WERI-Rb-1 (cell line): ENCODE data around the gene MRTFB.

Experiments used
- DNase-seq: peaks from one replicate; pipeline ENCODE4 v3.0.0-alpha.2; 2020
- H3K27ac ChIP-seq: fragments of 250-450 bp; sonication (Bioruptor Pico); 2 replicates; pipeline ENCODE4 v1.5.1; 2020; ENCODE audit warnings: mild to moderate bottlenecking, moderate library complexity
- H3K27me3 ChIP-seq: fragments of 250-450 bp; sonication (Bioruptor Pico); 2 replicates; pipeline ENCODE4 v1.5.1; 2021; ENCODE audit warnings: mild to moderate bottlenecking, low read depth, moderate library complexity; ENCODE audit not compliant: insufficient read depth, severe bottlenecking
- H3K36me3 ChIP-seq: fragments of 250-450 bp; sonication (Bioruptor Pico); 2 replicates; pipeline ENCODE4 v1.5.1; 2020; ENCODE audit warnings: mild to moderate bottlenecking, moderate library complexity
- H3K4me3 ChIP-seq: 2 replicates; pipeline ENCODE4 v1.5.1; 2011; ENCODE audit warnings: low read depth, mild to moderate bottlenecking, control low read depth, low read length
- H3K9me3 ChIP-seq: fragments of 250-450 bp; sonication (Bioruptor Pico); 2 replicates; pipeline ENCODE4 v1.5.1; 2021; ENCODE audit warnings: mild to moderate bottlenecking, moderate library complexity; ENCODE audit not compliant: severe bottlenecking
- CTCF ChIP-seq: IDR thresholded peaks from 2 replicates; pipeline ENCODE4 v1.5.1; 2011; ENCODE audit warnings: low read depth, mild to moderate bottlenecking, control low read depth, inconsistent platforms, low read length

The MRTFB gene

GRCh38 chr16:14132696-14133048, 61.6 kb downstream of the MRTFB start:
- no peak for DNase-seq
- Histone ChIP-seq H3K4me3 (no peak overlapping the region), H3K27me3 (no peaks in the 10 kb centered on the region), H3K27ac (no peak overlapping the region), H3K36me3 (no peaks in the 10 kb centered on the region), H3K9me3 (no peaks in the 10 kb centered on the region)
- no peak for TF ChIP-seq CTCF

GRCh38 chr16:14133907-14134306, 62.8 kb downstream of the MRTFB start:
- no peak for DNase-seq
- no peak overlapping the region for H3K27ac ChIP-seq
- H3K36me3 ChIP-seq, result no peaks in the 10 kb centered on the region
- no peaks in the 10 kb centered on the region for H3K9me3 ChIP-seq
- H3K4me3 ChIP-seq, result no peak overlapping the region
- H3K27me3 ChIP-seq, result no peaks in the 10 kb centered on the region
- TF ChIP-seq CTCF, result no peak

GRCh38 chr16:14135704-14136103, 64.6 kb downstream of the MRTFB start:
- Histone ChIP-seq H3K27ac (no peak overlapping the region), H3K4me3 (no peak overlapping the region), H3K36me3 (peaks cover under 1% of the 10 kb centered on the region), H3K27me3 (no peaks in the 10 kb centered on the region), H3K9me3 (no peaks in the 10 kb centered on the region)
- TF ChIP-seq CTCF, result no peak
- DNase-seq, result no peak

- no peak overlapping the region for H3K27ac ChIP-seq
- H3K4me3 ChIP-seq, result no peak overlapping the region
- TF ChIP-seq CTCF, result no peak
- no peak for DNase-seq
- H3K27me3 ChIP-seq, result no peaks in the 10 kb centered on the region
- no peaks in the 10 kb centered on the region for H3K9me3 ChIP-seq
- peaks cover 4% of the 10 kb centered on the region for H3K36me3 ChIP-seq
Measured at GRCh38 chr16:14139872-14140271, 68.8 kb downstream of the MRTFB start.

- no peaks in the 10 kb centered on the region for H3K9me3 ChIP-seq
- H3K27ac ChIP-seq, result no peak overlapping the region
- no peak overlapping the region for H3K4me3 ChIP-seq
- peaks cover 4% of the 10 kb centered on the region for H3K36me3 ChIP-seq
- no peaks in the 10 kb centered on the region for H3K27me3 ChIP-seq
- no peak for TF ChIP-seq CTCF
- DNase-seq, result no peak
Measured at GRCh38 chr16:14140923-14141322, 69.8 kb downstream of the MRTFB start.

- Histone ChIP-seq H3K4me3 (no peak overlapping the region), H3K9me3 (no peaks in the 10 kb centered on the region), H3K27me3 (no peaks in the 10 kb centered on the region), H3K27ac (no peak overlapping the region), H3K36me3 (no peaks in the 10 kb centered on the region)
- no peak for DNase-seq
- TF ChIP-seq CTCF, result no peak
Measured at GRCh38 chr16:14146445-14146844, 75.3 kb downstream of the MRTFB start.
